Testis (tissue), 3 donors: ENCODE data around the gene MND1. TPM values are rescaled to one million over a fixed set of nuclear protein-coding genes. Genes with fewer than 3 reads are reported as not detected.

ENCODE experiments used
- DNase-seq: peaks from one replicate; pipeline ENCODE4 v3.0.0-alpha.2; 2019
- H3K27ac ChIP-seq, 2 donors: fragments of 200-600 bp; sonication (generic); one replicate each; pipeline ENCODE4 v1.5.1; 2019
- H3K27me3 ChIP-seq: fragments of 200-600 bp; sonication (generic); one replicate; pipeline ENCODE4 v1.5.1; 2019
- H3K36me3 ChIP-seq: fragments of 200-600 bp; sonication (generic); one replicate; pipeline ENCODE4 v1.5.1; 2017; ENCODE audit warnings: low read depth; ENCODE audit errors: missing control alignments
- H3K4me1 ChIP-seq: fragments of 200-600 bp; sonication (generic); one replicate; pipeline ENCODE4 v1.5.1; 2019
- H3K4me3 ChIP-seq, 2 donors: fragments of 200-600 bp; sonication (generic); one replicate each; pipeline ENCODE4 v1.5.1; 2017 to 2019
- H3K9me3 ChIP-seq: fragments of 200-600 bp; sonication (generic); one replicate; pipeline ENCODE4 v1.5.1; 2017
- POLR2A ChIP-seq: fragments of 450-650 bp; IDR thresholded peaks from one replicate; pipeline ENCODE4 v1.6.1; 2017; ENCODE audit warnings: antibody characterized with exemption, mild to moderate bottlenecking, moderate library complexity
- WGBS, 2 donors: methylation state at CpG; one replicate each; pipeline ENCODE4 v1.1.5; 2018; 5-methylcytosine and 5-hydroxymethylcytosine counted together
- intact Hi-C: fragments of 100-400 bp; cut with DNase I; formaldehyde crosslinking; loops from one replicate; pipeline ENCODE4 v1.15.1; 2023; ENCODE audit warnings: low total_unique reads
- polyA plus RNA-seq: library from polyadenylated mRNA; stranded (reverse); fragments of 350-450 nt; fragmentation: Illumina TruSeq; extraction: RNeasy Lipid Tissue Mini Kit (QIAGEN cat#74804); gene quantifications from one replicate; pipeline ENCODE4 v1.2.3, GENCODE V29; 2014; ENCODE audit warnings: low read depth, low replicate concordance; ENCODE audit not compliant: insufficient read depth
- total RNA-seq, 2 donors: library from RNA; depleted of rRNA; stranded (reverse); fragments of >200 nt; gene quantifications; one replicate each; pipeline ENCODE4 v1.2.3, GENCODE V29; 2016
- TF ChIP-seq, protein P1 (sequence below), 3 experiments: fragments of 450-650 bp in 2 of 3; fragments of 200-600 bp in 1 of 3; sonication (generic) in 1 of 3; IDR thresholded peaks; one replicate each; pipeline ENCODE4 v1.5.1; 2016 to 2019; ENCODE audit warnings: antibody characterized with exemption in 3 of 3, mild to moderate bottlenecking in 2 of 3, moderate library complexity in 1 of 3

Gene MND1
- total and polyA plus RNA-seq, 3 donors from 2014 or later = 8.3 to 17.5 (median 11.4) TPM

DNA sequence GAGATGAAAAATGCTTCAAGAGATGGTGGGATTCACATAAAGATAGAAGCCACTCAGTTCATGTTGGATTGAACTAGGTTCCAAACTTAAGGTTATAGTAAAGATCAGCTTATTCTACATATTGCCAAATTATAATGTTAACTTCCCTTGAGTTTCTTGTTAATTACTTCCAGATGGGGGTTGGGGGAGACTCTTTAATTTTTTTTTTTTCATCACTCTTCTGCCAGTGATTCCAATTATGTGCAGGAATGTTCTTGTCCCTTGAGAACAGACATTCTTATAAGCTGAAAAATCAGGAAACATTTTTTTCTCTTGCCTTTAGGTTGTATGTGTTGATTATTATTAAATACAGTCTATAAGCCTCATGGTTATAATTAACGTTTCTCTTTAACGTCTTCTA is 30.0 kb downstream of the MND1 start:
- H3K27me3 ChIP-seq = no peaks in the 10 kb centered on the region
- H3K27ac ChIP-seq = no peak overlapping the region
- H3K9me3 ChIP-seq = no peaks in the 10 kb centered on the region
- no peaks in the 10 kb centered on the region for H3K4me1 ChIP-seq
- no peaks in the 10 kb centered on the region for H3K36me3 ChIP-seq
- no peak for DNase-seq
- intact Hi-C loops = no loop called here
- 48 to 54% methylated on average over 2 of the region's 2 CpGs for WGBS, 2 donors
- TF ChIP-seq POLR2A = no peak
- TF ChIP-seq, protein P1, sequence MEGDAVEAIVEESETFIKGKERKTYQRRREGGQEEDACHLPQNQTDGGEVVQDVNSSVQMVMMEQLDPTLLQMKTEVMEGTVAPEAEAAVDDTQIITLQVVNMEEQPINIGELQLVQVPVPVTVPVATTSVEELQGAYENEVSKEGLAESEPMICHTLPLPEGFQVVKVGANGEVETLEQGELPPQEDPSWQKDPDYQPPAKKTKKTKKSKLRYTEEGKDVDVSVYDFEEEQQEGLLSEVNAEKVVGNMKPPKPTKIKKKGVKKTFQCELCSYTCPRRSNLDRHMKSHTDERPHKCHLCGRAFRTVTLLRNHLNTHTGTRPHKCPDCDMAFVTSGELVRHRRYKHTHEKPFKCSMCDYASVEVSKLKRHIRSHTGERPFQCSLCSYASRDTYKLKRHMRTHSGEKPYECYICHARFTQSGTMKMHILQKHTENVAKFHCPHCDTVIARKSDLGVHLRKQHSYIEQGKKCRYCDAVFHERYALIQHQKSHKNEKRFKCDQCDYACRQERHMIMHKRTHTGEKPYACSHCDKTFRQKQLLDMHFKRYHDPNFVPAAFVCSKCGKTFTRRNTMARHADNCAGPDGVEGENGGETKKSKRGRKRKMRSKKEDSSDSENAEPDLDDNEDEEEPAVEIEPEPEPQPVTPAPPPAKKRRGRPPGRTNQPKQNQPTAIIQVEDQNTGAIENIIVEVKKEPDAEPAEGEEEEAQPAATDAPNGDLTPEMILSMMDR (IDR thresholded peaks at IDR 0.05) = no peak
- H3K4me3 ChIP-seq = no peak overlapping the region

DNA sequence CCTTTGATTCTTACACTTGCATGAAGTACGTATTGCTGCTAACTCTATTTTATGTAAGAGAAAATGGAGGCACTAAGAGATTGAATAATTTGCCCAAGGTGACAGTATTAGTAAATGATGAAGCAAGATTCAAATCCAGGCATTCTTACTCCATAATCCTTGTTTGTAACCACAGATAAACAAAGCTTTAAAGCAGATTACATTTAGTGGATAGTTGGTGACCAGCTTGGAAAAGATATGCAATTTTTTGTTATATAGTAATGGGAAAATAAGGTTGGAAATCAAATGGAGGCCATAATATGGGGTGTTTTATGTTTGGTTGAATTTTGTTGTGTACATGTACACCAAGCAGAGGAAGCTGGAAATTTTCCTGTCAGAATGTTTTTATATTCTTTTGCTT is 30.8 kb downstream of the MND1 start:
- no peak for DNase-seq
- Histone ChIP-seq H3K4me3 (no peak overlapping the region), H3K9me3 (no peaks in the 10 kb centered on the region), H3K27ac (no peak overlapping the region), H3K36me3 (no peaks in the 10 kb centered on the region), H3K27me3 (no peaks in the 10 kb centered on the region), H3K4me1 (no peaks in the 10 kb centered on the region)
- intact Hi-C loops = no loop called here
- 94 to 98% methylated on average over 1 of the region's 1 CpG for WGBS, 2 donors
- TF ChIP-seq, protein P1 (IDR thresholded peaks at IDR 0.05) = no peak
- no peak for TF ChIP-seq POLR2A

DNA sequence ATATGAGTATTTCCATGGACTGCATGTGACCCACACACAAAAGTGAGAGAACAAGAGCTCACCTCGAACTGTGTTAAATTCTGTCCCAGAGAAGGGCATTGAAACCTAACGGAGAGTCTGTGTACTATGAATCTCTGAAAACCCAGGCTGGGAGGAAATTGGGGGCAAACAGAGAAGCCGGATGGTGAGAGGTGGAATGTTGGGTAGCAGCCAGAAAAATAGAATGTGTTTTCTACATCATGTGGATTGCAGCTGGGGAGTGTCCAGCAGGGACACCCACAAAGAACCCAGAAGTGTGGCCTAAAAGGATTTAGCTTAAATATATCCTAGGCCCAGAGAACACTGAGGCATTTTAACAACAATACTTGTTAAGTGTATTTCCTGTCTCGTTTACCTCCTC is 38.6 kb downstream of the MND1 start:
- WGBS, 2 donors = 59 to 66% methylated on average over 4 of the region's 4 CpGs
- Histone ChIP-seq H3K9me3 (no peaks in the 10 kb centered on the region), H3K27ac (no peak overlapping the region), H3K27me3 (no peaks in the 10 kb centered on the region), H3K36me3 (no peaks in the 10 kb centered on the region), H3K4me1 (no peaks in the 10 kb centered on the region), H3K4me3 (no peak overlapping the region)
- TF ChIP-seq POLR2A = no peak
- TF ChIP-seq, protein P1 (IDR thresholded peaks at IDR 0.05) = no peak
- intact Hi-C loops = no loop called here
- DNase-seq = no peak

DNA sequence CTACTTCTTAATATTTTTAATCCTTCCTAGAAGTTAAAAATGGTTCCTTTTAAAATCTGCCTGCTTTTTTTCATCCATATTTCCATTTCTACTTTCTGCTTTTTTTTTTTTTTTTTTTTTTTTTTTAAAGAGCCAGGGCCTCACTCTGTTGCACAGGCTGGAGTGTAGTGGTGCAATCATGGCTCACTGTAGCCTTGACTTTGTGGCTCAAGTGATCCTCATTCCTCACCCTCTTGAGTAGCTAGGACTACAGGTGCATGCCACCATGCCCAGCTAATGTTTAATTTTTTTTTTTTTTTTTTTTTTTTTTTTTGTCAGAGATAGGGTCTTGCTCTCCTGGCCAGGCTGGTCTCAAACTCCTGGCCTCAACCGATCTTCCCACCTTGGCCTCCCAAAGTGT is 39.7 kb downstream of the MND1 start:
- TF ChIP-seq, protein P1 (IDR thresholded peaks at IDR 0.05) = no peak
- no peak for TF ChIP-seq POLR2A
- intact Hi-C loops = no loop called here
- H3K4me1 ChIP-seq = no peaks in the 10 kb centered on the region
- no peak overlapping the region for H3K4me3 ChIP-seq
- 100% methylated on average over 1 of the region's 1 CpG for WGBS, 2 donors
- H3K27ac ChIP-seq = no peak overlapping the region
- no peaks in the 10 kb centered on the region for H3K36me3 ChIP-seq
- no peaks in the 10 kb centered on the region for H3K27me3 ChIP-seq
- H3K9me3 ChIP-seq = no peaks in the 10 kb centered on the region
- no peak for DNase-seq

DNA sequence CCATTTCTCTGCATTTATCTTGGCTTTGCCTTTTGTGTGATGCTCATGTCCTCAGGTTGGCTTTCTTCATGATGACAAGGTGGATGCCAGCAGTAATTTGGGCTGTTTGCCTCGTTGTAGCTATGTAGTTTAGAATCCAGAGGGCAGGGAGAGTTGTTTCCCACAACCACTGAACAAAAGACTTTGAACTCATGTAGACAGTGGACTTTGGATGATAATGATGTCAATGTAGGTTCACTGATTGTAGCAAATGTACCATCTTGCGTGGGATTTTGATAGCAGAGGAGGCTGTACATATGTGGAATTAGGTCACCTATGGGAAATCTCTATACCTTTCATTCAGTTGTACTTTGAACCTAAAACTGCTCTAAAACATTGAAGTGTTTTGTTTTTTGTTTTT is 41.3 kb downstream of the MND1 start:
- no peak overlapping the region for H3K27ac ChIP-seq
- no peaks in the 10 kb centered on the region for H3K27me3 ChIP-seq
- no peaks in the 10 kb centered on the region for H3K36me3 ChIP-seq
- H3K9me3 ChIP-seq = no peaks in the 10 kb centered on the region
- TF ChIP-seq, protein P1 (IDR thresholded peaks at IDR 0.05) = no peak
- intact Hi-C loops = no loop called here
- H3K4me1 ChIP-seq = no peaks in the 10 kb centered on the region
- no peak overlapping the region for H3K4me3 ChIP-seq
- 88 to 97% methylated on average over 2 of the region's 2 CpGs for WGBS, 2 donors
- DNase-seq = no peak
